Stomach (tissue), 9 donors: ENCODE results near the gene STK36. TPM values are rescaled to one million over a fixed set of nuclear protein-coding genes. Genes with fewer than 3 reads are reported as not detected.

ENCODE experiments used
- DNase-seq, 2 donors: peaks; one replicate each; pipeline versions ENCODE4 v3.0.0 to v3.0.0-alpha.2; 2013 to 2019
- H3K27ac ChIP-seq, 5 donors: fragments of 200-600 bp in 4 of 5; sonication (generic) in 4 of 5; one replicate each; pipeline ENCODE4 v1.5.1; 2013 to 2019; ENCODE audit warnings: mild to moderate bottlenecking in 1 of 5, moderate library complexity in 1 of 5
- H3K27me3 ChIP-seq, 3 donors: fragments of 200-600 bp; sonication (generic); one replicate each; pipeline ENCODE4 v1.5.1; 2017 to 2019; ENCODE audit warnings: mixed run types in 1 of 3
- H3K36me3 ChIP-seq, 4 donors: fragments of 200-600 bp; sonication (generic); 1 replicate in 3 of 4; 2 replicates in 1 of 4; pipeline ENCODE4 v1.5.1; 2016 to 2019
- H3K4me1 ChIP-seq, 4 donors: fragments of 200-600 bp; sonication (generic); one replicate each; pipeline ENCODE4 v1.5.1; 2016 to 2019
- H3K4me3 ChIP-seq, 4 donors: fragments of 200-600 bp; sonication (generic) in 3 of 4; one replicate each; pipeline ENCODE4 v1.5.1; 2016 to 2019; ENCODE audit warnings: mild to moderate bottlenecking in 1 of 4
- H3K9me3 ChIP-seq, 4 donors: fragments of 200-600 bp; sonication (generic); one replicate each; pipeline ENCODE4 v1.5.1; 2016 to 2019
- EP300 ChIP-seq: sonication (generic); formaldehyde crosslinking; IDR thresholded peaks from one replicate; pipeline ENCODE4 v1.6.1; 2017; ENCODE audit warnings: antibody characterized with exemption
- POLR2A ChIP-seq, 4 donors: fragments of 450-650 bp; IDR thresholded peaks; one replicate each; pipeline ENCODE4 v1.6.1; 2016; ENCODE audit warnings: antibody characterized with exemption in 4 of 4, control low read depth in 2 of 4, mild to moderate bottlenecking in 1 of 4, moderate library complexity in 1 of 4
- POLR2AphosphoS5 ChIP-seq, 3 donors: sonication (generic); formaldehyde crosslinking; IDR thresholded peaks; one replicate each; pipeline ENCODE4 v1.6.1; 2016; ENCODE audit warnings: antibody characterized with exemption in 3 of 3
- WGBS, 5 donors: extraction: QIAGEN DNeasy Blood & Tissue Kit in 3 of 5; methylation state at CpG; one replicate each; pipeline versions ENCODE4 v1.1.5 to v1.1.7; 2013 to 2018; 5-methylcytosine and 5-hydroxymethylcytosine counted together
- intact Hi-C: fragments of 100-400 bp; cut with DNase I; formaldehyde crosslinking; loops from one replicate; pipeline ENCODE4 v1.15.1; 2023; ENCODE audit warnings: low total_unique reads
- polyA plus RNA-seq, 3 donors: library from polyadenylated mRNA; stranded (reverse); fragments of 200-250 nt; gene quantifications; one replicate each; pipeline ENCODE4 v1.2.3, GENCODE V29; 2013
- total RNA-seq, 5 donors: library from RNA; depleted of rRNA; stranded (reverse); fragments of >200 nt; gene quantifications; one replicate each; pipeline versions ENCODE4 v1.1.0 to v1.2.3, GENCODE V29; 2014 to 2016
- TF ChIP-seq, protein P1 (sequence below), 7 experiments: fragments of 450-650 bp in 4 of 7; fragments of 200-600 bp in 3 of 7; sonication (generic) in 3 of 7; IDR thresholded peaks; one replicate each; pipeline ENCODE4 v1.5.1; 2016 to 2019; ENCODE audit warnings: antibody characterized with exemption in 7 of 7, control low read depth in 2 of 7, mild to moderate bottlenecking in 1 of 7
- donor health status: healthy with polysubstance abuse.
- donor health status: Bipolar disorder and iron deficiency.
- donor health status: healthy.

STK36 gene
- total and polyA plus RNA-seq, 8 donors, result 3.8 to 253 (median 27.6) TPM

GRCh38 chr2:218732761-218733158, 60.9 kb downstream of the STK36 start:
- no peaks in the 10 kb centered on the region for H3K9me3 ChIP-seq
- H3K36me3 ChIP-seq, result peaks cover 3 to 14% (median 11%) of the 10 kb centered on the region in 4 donors
- peak overlapping the region in 4 of 5 donors; percentile 14 to 75 (median 58) for H3K27ac ChIP-seq
- no peak overlapping the region for H3K4me3 ChIP-seq
- H3K27me3 ChIP-seq, result no peaks in the 10 kb centered on the region
- 60 to 83% (median 68%) methylated on average over 2 of the region's 2 CpGs for WGBS, 5 donors
- intact Hi-C loops, result no loop called here
- no peak for TF ChIP-seq POLR2A (IDR thresholded peaks at IDR 0.05)
- TF ChIP-seq, protein P1, sequence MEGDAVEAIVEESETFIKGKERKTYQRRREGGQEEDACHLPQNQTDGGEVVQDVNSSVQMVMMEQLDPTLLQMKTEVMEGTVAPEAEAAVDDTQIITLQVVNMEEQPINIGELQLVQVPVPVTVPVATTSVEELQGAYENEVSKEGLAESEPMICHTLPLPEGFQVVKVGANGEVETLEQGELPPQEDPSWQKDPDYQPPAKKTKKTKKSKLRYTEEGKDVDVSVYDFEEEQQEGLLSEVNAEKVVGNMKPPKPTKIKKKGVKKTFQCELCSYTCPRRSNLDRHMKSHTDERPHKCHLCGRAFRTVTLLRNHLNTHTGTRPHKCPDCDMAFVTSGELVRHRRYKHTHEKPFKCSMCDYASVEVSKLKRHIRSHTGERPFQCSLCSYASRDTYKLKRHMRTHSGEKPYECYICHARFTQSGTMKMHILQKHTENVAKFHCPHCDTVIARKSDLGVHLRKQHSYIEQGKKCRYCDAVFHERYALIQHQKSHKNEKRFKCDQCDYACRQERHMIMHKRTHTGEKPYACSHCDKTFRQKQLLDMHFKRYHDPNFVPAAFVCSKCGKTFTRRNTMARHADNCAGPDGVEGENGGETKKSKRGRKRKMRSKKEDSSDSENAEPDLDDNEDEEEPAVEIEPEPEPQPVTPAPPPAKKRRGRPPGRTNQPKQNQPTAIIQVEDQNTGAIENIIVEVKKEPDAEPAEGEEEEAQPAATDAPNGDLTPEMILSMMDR (IDR thresholded peaks at IDR 0.05), result no peak
- no peak for TF ChIP-seq POLR2AphosphoS5 (IDR thresholded peaks at IDR 0.05)
- no peak for DNase-seq
- H3K4me1 ChIP-seq, result peaks cover 4 to 40% (median 18%) of the 10 kb centered on the region in 4 donors

GRCh38 chr2:218733171-218734021, 61.5 kb downstream of the STK36 start:
- H3K27me3 ChIP-seq, result no peaks in the 10 kb centered on the region
- H3K27ac ChIP-seq, result peak overlapping the region in 3 of 5 donors; percentile 14 to 75 (median 39)
- peaks cover 10 to 18% (median 13%) of the 10 kb centered on the region in 4 donors for H3K36me3 ChIP-seq
- H3K4me3 ChIP-seq, result no peak overlapping the region
- TF ChIP-seq, protein P1 (IDR thresholded peaks at IDR 0.05), result no peak
- TF ChIP-seq POLR2AphosphoS5 (IDR thresholded peaks at IDR 0.05) (peak in 2 of 3 donors; percentile 19 to 60), POLR2A (IDR thresholded peaks at IDR 0.05) (no peak), EP300 (no peak)
- peaks cover 4 to 40% (median 18%) of the 10 kb centered on the region in 4 donors for H3K4me1 ChIP-seq
- WGBS, 5 donors, result 77 to 96% (median 84%) methylated on average over 6 of the region's 6 CpGs
- no peaks in the 10 kb centered on the region for H3K9me3 ChIP-seq
- intact Hi-C loops, result no loop called here
- DNase-seq, result peak; percentile 30 to 34

DNA sequence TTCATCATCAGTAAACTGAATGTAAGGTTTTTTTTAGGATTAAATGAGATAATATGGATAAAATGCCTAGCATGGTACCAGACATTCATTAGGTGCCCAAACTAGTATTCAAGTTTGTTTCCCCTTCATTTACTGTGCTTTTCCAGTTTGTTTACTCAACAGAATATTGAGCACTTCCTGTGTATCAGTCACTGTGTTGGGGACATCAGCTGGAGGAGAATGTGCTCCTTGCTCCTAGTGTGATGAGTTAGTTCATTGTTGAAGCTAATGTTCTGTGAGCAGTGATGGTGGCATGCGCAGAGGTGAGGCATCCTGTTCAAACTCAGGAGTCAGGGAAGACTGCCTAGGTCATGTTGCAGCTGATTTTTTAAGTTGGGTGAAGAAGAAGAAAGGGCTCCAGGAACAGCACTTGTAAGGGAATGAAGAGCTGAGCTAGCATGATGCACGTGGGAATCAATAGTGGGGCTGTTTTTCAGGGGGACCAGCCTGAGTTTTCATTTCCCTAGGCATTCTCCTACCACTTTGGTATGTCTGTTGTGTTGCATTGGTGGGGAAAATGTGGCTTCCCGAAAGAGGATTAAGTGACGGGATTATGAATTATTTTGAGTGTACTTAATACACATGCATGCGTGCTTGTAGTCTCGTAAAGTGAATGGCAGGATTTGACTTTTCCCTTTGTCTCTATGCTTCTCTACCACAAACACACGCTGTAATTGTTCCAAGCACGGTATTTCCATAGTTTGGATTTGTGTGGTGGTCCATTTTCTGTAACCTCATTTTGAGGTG, 62.5 kb downstream of the STK36 start:
- Histone ChIP-seq H3K27me3 (no peaks in the 10 kb centered on the region), H3K4me3 (no peak overlapping the region), H3K4me1 (peaks cover 4 to 40% (median 18%) of the 10 kb centered on the region in 4 donors), H3K27ac (peak overlapping the region in 2 of 5 donors; percentile 39 to 75), H3K36me3 (peaks cover 12 to 27% (median 22%) of the 10 kb centered on the region in 4 donors), H3K9me3 (no peaks in the 10 kb centered on the region)
- 92 to 98% (median 96%) methylated on average over 8 of the region's 8 CpGs for WGBS, 5 donors
- DNase-seq, result no peak
- intact Hi-C loops, result no loop called here
- no peak for TF ChIP-seq POLR2A (IDR thresholded peaks at IDR 0.05)
- no peak for TF ChIP-seq EP300
- no peak for TF ChIP-seq POLR2AphosphoS5 (IDR thresholded peaks at IDR 0.05)
- TF ChIP-seq, protein P1 (IDR thresholded peaks at IDR 0.05), result no peak

GRCh38 chr2:218736531-218736930, 64.6 kb downstream of the STK36 start:
- WGBS, 5 donors, result 72 to 93% (median 82%) methylated on average over 2 of the region's 2 CpGs
- Histone ChIP-seq H3K4me3 (no peak overlapping the region), H3K9me3 (no peaks in the 10 kb centered on the region), H3K27ac (no peak overlapping the region), H3K4me1 (peaks cover 4 to 30% (median 15%) of the 10 kb centered on the region in 4 donors), H3K27me3 (no peaks in the 10 kb centered on the region), H3K36me3 (peaks cover 21 to 48% (median 44%) of the 10 kb centered on the region in 4 donors)
- TF ChIP-seq EP300 (no peak), POLR2A (IDR thresholded peaks at IDR 0.05) (no peak), POLR2AphosphoS5 (IDR thresholded peaks at IDR 0.05) (no peak)
- TF ChIP-seq, protein P1 (IDR thresholded peaks at IDR 0.05), result no peak
- intact Hi-C loops, result no loop called here
- no peak for DNase-seq
